Type B pancreatic cell (in vitro differentiated cells): Measurements from ENCODE around the gene CYP3A7. TPM values are rescaled to one million over a fixed set of nuclear protein-coding genes. Genes with fewer than 3 reads are reported as not detected.
"Not testable (repeated sequence)": the region's sequence is repeated elsewhere in the genome, so short reads cannot be mapped to it uniquely, and the experiment has no call there.

Experiments used
- DNase-seq: peaks from one replicate; pipeline ENCODE4 v3.0.0; 2021; ENCODE audit warnings: mixed read lengths; ENCODE audit not compliant: unreplicated experiment; ENCODE audit errors: extremely low spot score
- H3K27ac Mint-ChIP-seq: 2 replicates; pipeline ENCODE4 v1.8.0; 2021; ENCODE audit warnings: mild to moderate bottlenecking, mixed read lengths
- H3K27me3 Mint-ChIP-seq: 2 replicates; pipeline ENCODE4 v1.8.0; 2021; ENCODE audit warnings: mixed read lengths
- H3K36me3 Mint-ChIP-seq: 2 replicates; pipeline ENCODE4 v1.8.0; 2021; ENCODE audit warnings: mixed read lengths
- H3K4me1 Mint-ChIP-seq: one replicate; pipeline ENCODE4 v1.8.0; 2021; ENCODE audit warnings: mixed read lengths; ENCODE audit not compliant: unreplicated experiment
- H3K4me3 Mint-ChIP-seq: 2 replicates; pipeline ENCODE4 v1.8.0; 2021; ENCODE audit warnings: mild to moderate bottlenecking, mixed read lengths
- H3K9me3 Mint-ChIP-seq: 2 replicates; pipeline ENCODE4 v1.8.0; 2021; ENCODE audit warnings: mixed read lengths
- total RNA-seq: library from RNA; stranded (reverse); gene quantifications from 2 replicates; pipeline ENCODE4 v1.2.1, GENCODE V29; 2021; ENCODE audit warnings: low replicate concordance
- TF ChIP-seq, protein P1 (sequence below): fragments of 200-600 bp; sonication (generic); conservative IDR thresholded peaks from 2 replicates; pipeline ENCODE4 v1.5.0; 2021; ENCODE audit warnings: antibody characterized with exemption, mild to moderate bottlenecking

The CYP3A7 gene
- total RNA-seq, 1 donor from 2014 or later, result 0.46 TPM

DNA sequence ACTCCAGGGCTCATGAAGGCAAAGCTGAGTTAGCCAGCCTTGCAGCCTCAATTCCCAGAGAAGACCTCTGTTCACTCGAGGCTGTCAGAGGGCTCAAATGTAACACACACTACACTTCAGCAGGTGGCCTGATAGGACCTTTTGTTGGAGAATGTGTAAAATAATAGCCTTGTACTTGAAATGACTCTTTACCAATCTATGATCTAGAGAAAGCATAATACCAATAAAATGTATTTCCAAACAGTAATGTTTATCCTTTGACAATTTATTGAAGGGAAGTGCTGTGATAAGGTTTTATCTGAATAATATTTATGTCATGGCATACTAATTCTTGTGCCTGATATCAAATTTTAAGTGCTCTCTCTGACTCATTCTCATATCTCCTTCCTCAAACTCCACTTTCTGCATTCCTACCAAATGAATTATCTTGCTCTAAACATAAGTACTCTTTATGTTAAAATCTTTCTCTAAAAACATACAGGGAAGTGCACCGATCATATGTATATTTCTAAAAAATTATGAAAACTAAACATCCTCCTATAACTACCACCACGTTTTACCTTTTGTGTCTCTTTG, 20.9 kb downstream of the CYP3A7 start:
- TF ChIP-seq, protein P1, sequence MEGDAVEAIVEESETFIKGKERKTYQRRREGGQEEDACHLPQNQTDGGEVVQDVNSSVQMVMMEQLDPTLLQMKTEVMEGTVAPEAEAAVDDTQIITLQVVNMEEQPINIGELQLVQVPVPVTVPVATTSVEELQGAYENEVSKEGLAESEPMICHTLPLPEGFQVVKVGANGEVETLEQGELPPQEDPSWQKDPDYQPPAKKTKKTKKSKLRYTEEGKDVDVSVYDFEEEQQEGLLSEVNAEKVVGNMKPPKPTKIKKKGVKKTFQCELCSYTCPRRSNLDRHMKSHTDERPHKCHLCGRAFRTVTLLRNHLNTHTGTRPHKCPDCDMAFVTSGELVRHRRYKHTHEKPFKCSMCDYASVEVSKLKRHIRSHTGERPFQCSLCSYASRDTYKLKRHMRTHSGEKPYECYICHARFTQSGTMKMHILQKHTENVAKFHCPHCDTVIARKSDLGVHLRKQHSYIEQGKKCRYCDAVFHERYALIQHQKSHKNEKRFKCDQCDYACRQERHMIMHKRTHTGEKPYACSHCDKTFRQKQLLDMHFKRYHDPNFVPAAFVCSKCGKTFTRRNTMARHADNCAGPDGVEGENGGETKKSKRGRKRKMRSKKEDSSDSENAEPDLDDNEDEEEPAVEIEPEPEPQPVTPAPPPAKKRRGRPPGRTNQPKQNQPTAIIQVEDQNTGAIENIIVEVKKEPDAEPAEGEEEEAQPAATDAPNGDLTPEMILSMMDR, result no peak
- H3K4me3 Mint-ChIP-seq, result no peak overlapping the region

DNA sequence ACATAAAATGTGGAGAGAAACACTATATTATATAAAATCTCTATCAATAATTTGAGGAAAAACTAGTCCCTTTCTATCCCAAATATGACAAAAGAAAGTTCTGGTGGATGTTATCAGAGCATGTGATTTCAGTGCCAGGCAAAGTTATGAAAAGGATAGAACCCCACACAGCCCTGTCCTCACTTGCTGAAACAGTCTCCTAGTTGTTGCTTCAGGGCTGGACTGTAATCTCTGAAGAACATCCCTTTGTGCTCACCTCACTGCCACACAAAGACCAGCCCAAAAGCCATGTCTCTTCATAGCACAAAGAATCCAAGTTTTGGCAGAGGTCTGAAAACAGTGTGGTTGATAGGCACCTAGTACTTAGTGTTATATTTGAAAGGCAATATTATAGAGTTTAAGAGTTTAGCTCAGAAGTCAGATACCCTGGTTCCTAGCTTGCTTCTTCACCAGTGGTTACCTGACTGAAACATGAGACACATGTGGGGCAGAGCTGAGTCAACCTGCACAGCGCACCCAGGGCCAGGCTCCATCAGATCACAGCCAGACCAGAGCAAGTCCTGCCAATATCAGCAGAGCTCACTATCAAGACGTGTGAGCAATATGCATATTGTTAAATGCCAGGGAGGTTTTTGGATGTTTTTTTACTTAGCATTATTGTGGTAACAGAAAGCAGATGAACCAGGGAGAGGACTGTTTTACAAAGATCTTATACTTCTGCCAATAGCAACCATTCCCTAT, 25.0 kb downstream of the CYP3A7 start:
- no peak overlapping the region for H3K27ac Mint-ChIP-seq
- H3K9me3 Mint-ChIP-seq, result no peaks in the 10 kb centered on the region
- H3K27me3 Mint-ChIP-seq, result no peaks in the 10 kb centered on the region
- no peaks in the 10 kb centered on the region for H3K36me3 Mint-ChIP-seq
- H3K4me1 Mint-ChIP-seq, result no peaks in the 10 kb centered on the region
- no peak for DNase-seq
- TF ChIP-seq, protein P1, result no peak
- H3K4me3 Mint-ChIP-seq, result no peak overlapping the region

More for the DNA sequence above, 20.9 kb downstream of the CYP3A7 start:
- no peaks in the 10 kb centered on the region for H3K36me3 Mint-ChIP-seq
- H3K9me3 Mint-ChIP-seq, result no peaks in the 10 kb centered on the region
- H3K27ac Mint-ChIP-seq, result no peak overlapping the region
- H3K27me3 Mint-ChIP-seq, result no peaks in the 10 kb centered on the region
- no peak for DNase-seq
- no peaks in the 10 kb centered on the region for H3K4me1 Mint-ChIP-seq

DNA sequence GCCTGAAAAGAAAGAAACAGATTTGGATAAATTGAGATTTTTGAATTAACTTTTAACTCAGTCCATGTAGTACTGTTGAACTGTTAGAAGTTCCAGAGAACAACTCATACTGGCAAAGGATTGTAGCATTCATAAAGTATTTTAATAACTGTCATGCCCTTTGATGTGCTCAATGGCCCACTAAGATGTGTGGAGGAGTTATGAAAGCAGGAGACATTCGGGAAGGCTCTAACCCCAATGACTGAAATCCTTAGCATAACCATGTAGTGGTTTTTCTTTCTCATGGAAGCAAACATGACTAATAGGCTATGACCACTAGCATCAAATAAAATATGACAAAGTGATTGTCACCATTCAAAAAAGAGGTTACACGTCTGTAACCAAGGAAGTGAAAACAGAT, 25.7 kb downstream of the CYP3A7 start:
- no peaks in the 10 kb centered on the region for H3K4me1 Mint-ChIP-seq
- TF ChIP-seq, protein P1, result no peak
- no peaks in the 10 kb centered on the region for H3K9me3 Mint-ChIP-seq
- no peaks in the 10 kb centered on the region for H3K36me3 Mint-ChIP-seq
- no peak for DNase-seq
- H3K27me3 Mint-ChIP-seq, result no peaks in the 10 kb centered on the region
- no peak overlapping the region for H3K4me3 Mint-ChIP-seq
- no peak overlapping the region for H3K27ac Mint-ChIP-seq

DNA sequence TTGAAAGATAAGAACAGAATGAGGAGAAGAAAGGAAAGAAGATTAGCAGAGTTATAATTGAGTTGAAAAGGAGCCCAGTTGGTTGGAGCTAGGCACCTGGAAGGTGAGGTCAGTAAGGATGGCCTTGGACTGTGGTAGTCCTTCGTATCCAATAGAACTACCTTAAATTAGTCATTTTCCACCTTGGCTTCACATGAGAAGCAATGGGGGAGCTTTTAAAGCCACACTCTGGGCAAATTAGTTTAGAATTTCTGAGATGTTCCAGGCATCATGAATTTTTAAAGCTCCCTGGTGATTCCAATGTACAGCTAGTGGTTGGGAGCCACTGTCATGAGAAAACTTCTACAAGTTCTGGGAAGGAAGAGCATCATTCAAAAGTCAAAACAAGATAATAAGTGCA, 27.9 kb downstream of the CYP3A7 start:
- H3K4me1 Mint-ChIP-seq, result no peaks in the 10 kb centered on the region
- no peaks in the 10 kb centered on the region for H3K9me3 Mint-ChIP-seq
- TF ChIP-seq, protein P1, result no peak
- H3K27me3 Mint-ChIP-seq, result no peaks in the 10 kb centered on the region
- no peak for DNase-seq
- H3K4me3 Mint-ChIP-seq, result no peak overlapping the region
- H3K36me3 Mint-ChIP-seq, result no peaks in the 10 kb centered on the region
- no peak overlapping the region for H3K27ac Mint-ChIP-seq

DNA sequence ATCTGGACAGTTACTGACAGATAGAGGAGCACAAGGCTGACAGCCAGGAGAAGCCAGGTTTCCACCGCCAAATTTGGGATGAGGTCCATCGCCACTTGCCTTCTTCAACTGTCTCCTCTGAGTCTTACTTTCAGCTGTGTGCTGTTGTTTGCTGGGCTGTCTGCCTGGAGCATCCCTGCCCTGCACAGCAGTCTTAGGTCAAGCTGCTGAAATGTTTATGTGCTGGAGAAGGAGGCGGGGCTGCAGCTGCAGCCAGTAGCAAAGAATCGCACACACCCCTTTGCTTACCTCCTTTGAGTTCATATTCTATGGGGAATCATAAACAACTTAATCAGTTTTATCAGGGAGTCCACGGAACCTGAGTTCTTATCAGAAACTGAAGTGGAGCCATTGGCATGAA, 35.0 kb downstream of the CYP3A7 start:
- no peaks in the 10 kb centered on the region for H3K9me3 Mint-ChIP-seq
- no peak for DNase-seq
- peaks cover 3% of the 10 kb centered on the region for H3K4me1 Mint-ChIP-seq
- peak overlapping the region; percentile 31 for H3K4me3 Mint-ChIP-seq
- peaks cover 8% of the 10 kb centered on the region for H3K27me3 Mint-ChIP-seq
- no peaks in the 10 kb centered on the region for H3K36me3 Mint-ChIP-seq
- H3K27ac Mint-ChIP-seq, result peak overlapping the region; percentile 95
- TF ChIP-seq, protein P1, result no peak

DNA sequence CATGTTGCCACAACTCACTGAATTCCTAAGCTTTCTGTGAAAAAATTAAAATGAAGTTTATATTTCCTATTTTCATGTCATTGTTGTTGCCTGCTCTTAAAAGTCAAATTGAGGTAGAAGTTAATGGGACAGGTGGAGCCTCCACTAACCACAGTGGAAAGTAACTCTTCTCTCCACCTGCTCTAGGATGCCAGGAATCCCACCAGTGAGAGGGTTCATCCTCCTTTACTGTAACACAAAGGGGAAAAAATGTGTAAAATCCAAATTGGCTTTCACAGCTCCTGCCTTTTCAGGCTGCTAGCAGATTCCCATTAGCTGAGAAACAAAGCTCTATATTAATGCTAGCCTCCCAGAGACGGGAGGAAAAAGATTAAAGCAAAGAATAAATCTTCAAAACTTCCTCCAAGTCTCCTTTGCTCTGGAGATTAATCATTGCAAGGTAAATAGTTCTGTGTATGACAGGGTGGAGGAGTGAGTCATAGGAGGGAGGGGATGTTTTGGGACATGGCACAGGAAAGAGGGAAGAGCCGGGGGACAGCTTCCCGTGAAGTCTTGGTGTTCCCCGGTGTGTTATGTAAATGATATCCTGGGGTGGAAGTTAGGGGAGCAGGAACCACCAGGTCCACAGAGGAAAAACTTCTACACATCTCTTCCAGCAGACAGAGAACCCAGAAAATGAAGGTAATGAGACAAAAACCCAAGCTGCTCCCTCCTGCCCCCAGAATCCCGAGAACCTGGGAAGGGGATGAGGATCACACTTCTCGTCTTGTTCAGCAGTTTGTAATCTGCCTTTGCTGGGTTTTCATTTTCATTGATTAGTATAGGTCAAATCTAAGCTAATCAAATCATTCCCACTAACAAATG, 35.9 kb downstream of the CYP3A7 start:
- H3K4me1 Mint-ChIP-seq, H3K36me3 Mint-ChIP-seq, H3K9me3 Mint-ChIP-seq, H3K27me3 Mint-ChIP-seq, DNase-seq: not testable (repeated sequence)
- Mint-ChIP-seq H3K27ac (peak overlapping the region; percentile 95), H3K4me3 (peak overlapping the region; percentile 77)
